PFSK-1 (cell line): ENCODE results near the gene MICU1.

Experiments
- FOXP2 ChIP-seq: optimal IDR thresholded peaks from 2 replicates; pipeline ENCODE3; 2011; ENCODE audit warnings: borderline replicate concordance, control low read depth, inconsistent platforms; ENCODE audit not compliant: insufficient read depth; ENCODE audit errors: extremely low read length, extremely low read depth
- POLR2AphosphoS5 ChIP-seq: IDR thresholded peaks from 2 replicates; pipeline ENCODE4 v1.6.1; 2012; ENCODE audit warnings: low read depth, mild to moderate bottlenecking, control low read depth, low read length, moderate library complexity
- SIN3A ChIP-seq: IDR thresholded peaks from 2 replicates; pipeline ENCODE4 v1.6.1; 2012; ENCODE audit warnings: mild to moderate bottlenecking, low read length, moderate library complexity, borderline replicate concordance; ENCODE audit not compliant: insufficient read depth
- TAF1 ChIP-seq: IDR thresholded peaks from 2 replicates; pipeline ENCODE4 v1.6.1; 2012; ENCODE audit warnings: low read length, control low read depth, borderline replicate concordance; ENCODE audit not compliant: insufficient read depth
- TF ChIP-seq, protein P1 (sequence below), 2 experiments: IDR thresholded peaks; 2 replicates each; pipeline versions ENCODE4 v1.6.1 to v1.8.0; 2011 to 2012; ENCODE audit warnings: low read depth in 2 of 2, low read length in 2 of 2, control low read depth in 1 of 2, inconsistent platforms in 1 of 2, mild to moderate bottlenecking in 1 of 2, moderate library complexity in 1 of 2; ENCODE audit not compliant: insufficient read depth in 1 of 2

DNA sequence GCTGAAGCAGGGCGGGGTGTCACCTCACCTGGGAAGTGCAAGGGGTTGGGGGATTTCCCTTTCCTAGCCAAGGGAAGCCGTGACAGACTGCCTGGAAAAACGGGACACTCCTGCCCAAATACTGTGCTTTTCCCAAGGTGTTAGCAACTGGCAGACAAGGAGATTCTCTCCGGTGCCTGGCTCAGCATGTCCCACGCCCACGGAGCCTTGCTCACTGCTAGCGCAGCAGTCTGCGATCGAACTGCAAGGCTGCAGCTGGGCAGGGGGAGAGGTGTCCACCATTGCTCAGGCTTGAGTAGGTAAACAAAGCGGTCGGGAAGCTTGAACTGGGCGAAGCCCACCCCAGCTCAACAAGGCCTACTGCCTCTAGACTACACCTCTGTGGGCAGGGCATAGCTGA, 190.3 kb downstream of the MICU1 start:
- TF ChIP-seq POLR2AphosphoS5, result no peak
- no peak for TF ChIP-seq TAF1
- no peak for TF ChIP-seq FOXP2
- TF ChIP-seq, protein P1, sequence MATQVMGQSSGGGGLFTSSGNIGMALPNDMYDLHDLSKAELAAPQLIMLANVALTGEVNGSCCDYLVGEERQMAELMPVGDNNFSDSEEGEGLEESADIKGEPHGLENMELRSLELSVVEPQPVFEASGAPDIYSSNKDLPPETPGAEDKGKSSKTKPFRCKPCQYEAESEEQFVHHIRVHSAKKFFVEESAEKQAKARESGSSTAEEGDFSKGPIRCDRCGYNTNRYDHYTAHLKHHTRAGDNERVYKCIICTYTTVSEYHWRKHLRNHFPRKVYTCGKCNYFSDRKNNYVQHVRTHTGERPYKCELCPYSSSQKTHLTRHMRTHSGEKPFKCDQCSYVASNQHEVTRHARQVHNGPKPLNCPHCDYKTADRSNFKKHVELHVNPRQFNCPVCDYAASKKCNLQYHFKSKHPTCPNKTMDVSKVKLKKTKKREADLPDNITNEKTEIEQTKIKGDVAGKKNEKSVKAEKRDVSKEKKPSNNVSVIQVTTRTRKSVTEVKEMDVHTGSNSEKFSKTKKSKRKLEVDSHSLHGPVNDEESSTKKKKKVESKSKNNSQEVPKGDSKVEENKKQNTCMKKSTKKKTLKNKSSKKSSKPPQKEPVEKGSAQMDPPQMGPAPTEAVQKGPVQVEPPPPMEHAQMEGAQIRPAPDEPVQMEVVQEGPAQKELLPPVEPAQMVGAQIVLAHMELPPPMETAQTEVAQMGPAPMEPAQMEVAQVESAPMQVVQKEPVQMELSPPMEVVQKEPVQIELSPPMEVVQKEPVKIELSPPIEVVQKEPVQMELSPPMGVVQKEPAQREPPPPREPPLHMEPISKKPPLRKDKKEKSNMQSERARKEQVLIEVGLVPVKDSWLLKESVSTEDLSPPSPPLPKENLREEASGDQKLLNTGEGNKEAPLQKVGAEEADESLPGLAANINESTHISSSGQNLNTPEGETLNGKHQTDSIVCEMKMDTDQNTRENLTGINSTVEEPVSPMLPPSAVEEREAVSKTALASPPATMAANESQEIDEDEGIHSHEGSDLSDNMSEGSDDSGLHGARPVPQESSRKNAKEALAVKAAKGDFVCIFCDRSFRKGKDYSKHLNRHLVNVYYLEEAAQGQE (IDR thresholded peaks at IDR 0.05; ENCODE audit: insufficient read depth in 1 of 2, low read depth in 2 of 2, low read length in 2 of 2), result no peak
- TF ChIP-seq SIN3A, result no peak
